HL-60 (cell line): ENCODE measurements around the gene PRPF39.

Experiments
- SPI1 ChIP-seq: IDR thresholded peaks from 2 replicates; pipeline ENCODE4 v1.6.1; 2012; ENCODE audit warnings: low read depth, mild to moderate bottlenecking, borderline replicate concordance
- TF ChIP-seq, protein P1 (sequence below): IDR thresholded peaks from one replicate; pipeline ENCODE4 v1.5.1; 2011; ENCODE audit warnings: low read length, control low read depth, inconsistent platforms; ENCODE audit not compliant: insufficient read depth

DNA sequence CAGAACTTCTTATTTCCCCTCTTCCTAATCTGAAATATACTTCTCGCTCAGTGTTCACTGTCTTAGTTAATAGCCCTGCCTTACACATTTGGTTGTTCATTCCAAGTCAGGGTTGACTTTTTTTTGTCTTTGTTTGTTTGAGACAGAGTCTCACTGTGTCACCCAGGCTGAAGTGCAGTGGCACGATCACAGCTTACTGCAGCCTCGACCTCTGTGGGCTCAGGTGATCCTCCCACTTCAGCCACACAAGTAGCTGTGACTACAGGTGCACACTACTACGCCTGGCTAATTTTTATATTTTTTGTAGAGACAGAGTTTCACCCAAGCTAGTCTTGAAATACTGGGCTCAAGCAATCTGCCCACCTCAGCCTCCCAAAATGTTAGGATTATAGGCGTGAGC is 42.3 kb upstream of the PRPF39 start:
- TF ChIP-seq, protein P1, sequence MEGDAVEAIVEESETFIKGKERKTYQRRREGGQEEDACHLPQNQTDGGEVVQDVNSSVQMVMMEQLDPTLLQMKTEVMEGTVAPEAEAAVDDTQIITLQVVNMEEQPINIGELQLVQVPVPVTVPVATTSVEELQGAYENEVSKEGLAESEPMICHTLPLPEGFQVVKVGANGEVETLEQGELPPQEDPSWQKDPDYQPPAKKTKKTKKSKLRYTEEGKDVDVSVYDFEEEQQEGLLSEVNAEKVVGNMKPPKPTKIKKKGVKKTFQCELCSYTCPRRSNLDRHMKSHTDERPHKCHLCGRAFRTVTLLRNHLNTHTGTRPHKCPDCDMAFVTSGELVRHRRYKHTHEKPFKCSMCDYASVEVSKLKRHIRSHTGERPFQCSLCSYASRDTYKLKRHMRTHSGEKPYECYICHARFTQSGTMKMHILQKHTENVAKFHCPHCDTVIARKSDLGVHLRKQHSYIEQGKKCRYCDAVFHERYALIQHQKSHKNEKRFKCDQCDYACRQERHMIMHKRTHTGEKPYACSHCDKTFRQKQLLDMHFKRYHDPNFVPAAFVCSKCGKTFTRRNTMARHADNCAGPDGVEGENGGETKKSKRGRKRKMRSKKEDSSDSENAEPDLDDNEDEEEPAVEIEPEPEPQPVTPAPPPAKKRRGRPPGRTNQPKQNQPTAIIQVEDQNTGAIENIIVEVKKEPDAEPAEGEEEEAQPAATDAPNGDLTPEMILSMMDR: no peak
- TF ChIP-seq SPI1: no peak
